GM19025 (cell line): ENCODE measurements around the gene BICDL2.

Experiments used
- ATAC-seq: cut with Tn5 transposase; IDR thresholded peaks from one replicate; pipeline ENCODE4 v1.9.1; 2021; ENCODE audit warnings: mild to moderate bottlenecking, low read depth, moderate library complexity; ENCODE audit not compliant: unreplicated experiment

Gene BICDL2

GRCh38 chr16:3013491-3013951, 23.2 kb downstream of the BICDL2 start:
- ATAC-seq, result no peak

- ATAC-seq, result no peak
Observed at GRCh38 chr16:3012828-3013420, 23.8 kb downstream of the BICDL2 start, which contains the start of gene CLDN9. Gene CLDN9, plus strand, starts transcription at chr16:3012923. Its CDS starts 440 bp downstream, at chr16:3013363.

GRCh38 chr16:3012246-3012645, 24.5 kb downstream of the BICDL2 start:
- ATAC-seq, result no peak

DNA sequence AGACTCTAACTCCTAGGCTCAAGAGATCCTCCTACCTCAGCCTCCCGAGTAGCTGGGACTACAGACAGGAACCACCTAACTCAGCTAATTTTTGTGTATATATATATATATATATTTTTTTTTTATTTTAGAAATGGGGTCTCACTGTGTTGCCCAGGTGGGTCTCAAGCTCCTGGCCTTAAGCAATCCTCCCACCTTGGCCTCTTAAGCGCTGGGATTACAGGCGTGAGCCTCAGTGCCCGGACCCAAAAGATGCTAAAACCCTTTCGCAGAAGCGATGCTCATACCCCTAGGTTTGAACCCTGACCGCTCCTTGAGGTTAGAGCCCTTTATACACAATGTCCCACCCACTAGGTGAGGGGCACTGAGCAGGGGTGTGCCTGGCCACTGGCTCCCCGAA, 26.2 kb downstream of the BICDL2 start:
- no peak for ATAC-seq

DNA sequence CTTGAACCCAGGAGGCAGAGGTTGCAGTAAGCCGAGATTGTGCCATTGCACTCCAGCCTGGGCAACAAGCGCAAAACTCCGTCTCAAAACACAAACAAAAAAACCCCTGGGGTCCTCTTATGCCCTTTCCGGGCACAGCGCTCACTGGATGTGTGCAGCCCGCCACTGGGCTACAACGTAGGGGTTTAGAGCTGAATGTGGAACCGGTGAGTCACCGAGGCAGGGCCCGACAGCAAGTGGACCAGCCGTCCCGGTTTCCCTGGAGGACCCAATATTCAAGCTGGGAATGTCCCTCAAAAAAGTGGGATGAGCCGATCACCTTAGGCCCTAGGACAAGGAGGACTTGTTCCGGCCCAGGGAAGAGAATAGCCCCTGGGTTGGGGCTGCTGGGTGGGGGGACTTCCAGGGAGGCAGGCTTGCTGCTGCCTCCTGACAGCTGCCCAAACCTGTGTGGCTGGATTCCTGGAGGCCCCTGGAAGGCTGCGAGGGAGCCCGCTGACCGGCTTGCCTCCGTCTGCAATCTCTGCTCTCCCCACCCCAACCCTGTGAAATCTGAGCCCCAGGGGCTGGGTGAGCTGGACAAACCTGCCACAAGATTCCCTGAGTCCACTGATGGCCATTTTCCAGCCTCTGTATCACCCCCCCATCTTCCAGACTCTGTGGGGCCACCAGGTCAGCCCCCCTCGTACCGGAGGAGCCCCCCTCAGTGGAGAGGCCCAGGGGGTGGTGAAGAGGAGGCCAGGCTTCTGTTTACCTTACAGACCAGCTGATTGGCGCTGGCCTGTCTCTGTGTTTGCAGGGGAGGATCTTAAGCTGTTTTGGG, 27.0 kb downstream of the BICDL2 start:
- ATAC-seq, result no peak

DNA sequence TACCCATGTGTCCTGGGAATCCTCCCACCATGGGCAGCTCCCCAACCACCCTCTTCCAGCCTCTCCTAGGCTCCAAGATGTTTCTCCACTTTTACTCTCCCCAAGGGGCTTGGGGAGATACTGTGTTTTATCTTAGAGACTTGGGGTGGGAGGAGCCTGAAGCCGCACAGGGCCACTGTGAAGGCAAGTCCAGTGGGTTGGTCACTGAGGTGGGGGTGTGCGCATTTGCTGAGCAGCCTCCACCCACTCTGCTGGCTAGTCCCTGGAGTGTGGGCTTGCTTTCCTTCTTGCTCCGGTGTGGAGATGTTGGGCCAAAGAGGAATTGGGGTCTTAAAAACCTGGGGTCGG, 28.1 kb downstream of the BICDL2 start:
- no peak for ATAC-seq

GRCh38 chr16:3007957-3008689, 28.6 kb downstream of the BICDL2 start:
- no peak for ATAC-seq

DNA sequence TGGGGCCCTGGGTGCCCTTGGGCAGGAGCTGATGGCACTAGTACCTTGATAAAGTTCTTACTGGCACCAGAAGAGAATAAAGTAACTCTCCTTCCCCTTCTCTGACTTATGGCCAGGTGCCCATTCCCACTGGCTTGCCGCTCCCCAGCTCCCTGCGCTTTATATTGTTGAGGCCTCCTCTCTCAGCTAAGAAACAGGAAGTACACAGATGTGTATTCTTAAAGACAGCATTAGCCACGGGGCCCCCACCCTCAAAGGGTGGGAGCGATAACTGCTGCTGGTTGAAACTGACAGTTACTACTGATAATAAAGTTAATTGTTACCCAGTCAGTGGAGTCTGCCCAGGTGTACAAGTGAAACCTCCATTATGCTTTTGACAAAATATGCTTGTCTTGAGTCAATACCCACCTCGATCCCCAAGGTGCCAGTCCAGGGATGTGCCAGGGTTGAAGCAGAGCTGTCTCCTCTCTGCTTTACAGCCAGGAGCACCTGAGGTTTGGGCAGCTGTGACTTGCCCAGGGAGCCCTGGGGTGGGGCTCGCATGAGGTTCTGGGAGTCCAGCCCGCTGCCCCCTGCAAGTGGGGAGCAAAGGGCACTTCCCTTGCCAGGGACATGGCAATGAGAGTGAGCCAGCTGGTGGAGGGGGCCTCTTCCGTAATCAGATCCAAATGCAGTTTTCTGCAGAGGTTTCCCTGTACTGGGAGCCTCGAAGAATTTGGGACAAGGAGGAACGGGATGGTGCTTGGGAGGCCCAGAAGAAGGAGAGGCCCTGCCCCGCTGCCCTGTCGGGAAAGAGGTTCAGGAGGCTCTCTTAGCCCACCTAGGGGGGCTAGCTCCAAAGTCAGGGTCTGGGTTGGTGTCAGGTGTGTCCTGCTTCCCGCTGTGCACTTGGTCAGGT, 29.4 kb downstream of the BICDL2 start:
- no peak for ATAC-seq

GRCh38 chr16:3004781-3005284, 31.9 kb downstream of the BICDL2 start:
- ATAC-seq, result no peak

DNA sequence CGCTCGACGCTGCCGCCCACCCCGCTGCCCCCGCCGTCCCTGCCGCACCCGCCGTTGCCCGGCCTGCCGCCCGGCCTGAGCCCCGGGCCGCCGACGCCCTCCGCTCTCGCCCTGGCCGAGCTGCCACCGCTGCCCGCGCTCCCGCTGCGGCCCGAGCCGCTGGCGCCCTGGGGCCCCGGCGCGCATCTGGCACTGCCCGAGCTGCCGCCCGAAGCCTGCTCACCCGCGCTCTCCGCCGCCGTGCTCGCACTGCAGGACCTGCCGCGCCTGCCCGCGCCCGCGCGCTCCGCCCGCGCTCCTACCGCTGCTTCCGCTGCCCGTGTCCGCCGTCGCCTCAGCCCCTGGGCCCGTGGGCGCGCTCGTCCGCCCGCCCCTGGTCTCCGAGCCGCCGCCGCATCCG, 32.4 kb downstream of the BICDL2 start:
- ATAC-seq, result no peak

- ATAC-seq, result peak; percentile 97
Observed at GRCh38 chr16:3003582-3004270, 33.0 kb downstream of the BICDL2 start.

DNA sequence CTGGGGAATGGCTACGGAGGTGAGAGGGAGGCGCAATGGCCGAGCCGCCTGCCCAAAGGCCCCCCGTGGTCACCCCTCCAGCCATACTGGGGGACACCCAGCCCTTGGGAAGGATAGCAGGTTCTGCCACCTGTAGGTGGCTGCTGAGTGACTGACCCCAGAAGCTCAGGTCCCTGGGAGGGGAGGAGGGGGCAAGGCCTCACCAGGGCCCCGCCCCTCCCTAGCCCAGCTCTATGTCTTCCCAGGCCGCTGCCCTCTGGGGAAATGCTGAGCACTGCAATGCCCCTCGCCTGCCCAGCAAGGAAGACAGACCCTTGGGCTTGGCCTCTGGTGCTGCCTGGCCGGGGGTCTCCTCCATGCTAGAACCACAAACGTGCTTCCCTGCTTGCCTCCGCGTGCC, 35.4 kb downstream of the BICDL2 start:
- ATAC-seq, result no peak

GRCh38 chr16:3000540-3000939, 36.2 kb downstream of the BICDL2 start:
- ATAC-seq, result no peak

DNA sequence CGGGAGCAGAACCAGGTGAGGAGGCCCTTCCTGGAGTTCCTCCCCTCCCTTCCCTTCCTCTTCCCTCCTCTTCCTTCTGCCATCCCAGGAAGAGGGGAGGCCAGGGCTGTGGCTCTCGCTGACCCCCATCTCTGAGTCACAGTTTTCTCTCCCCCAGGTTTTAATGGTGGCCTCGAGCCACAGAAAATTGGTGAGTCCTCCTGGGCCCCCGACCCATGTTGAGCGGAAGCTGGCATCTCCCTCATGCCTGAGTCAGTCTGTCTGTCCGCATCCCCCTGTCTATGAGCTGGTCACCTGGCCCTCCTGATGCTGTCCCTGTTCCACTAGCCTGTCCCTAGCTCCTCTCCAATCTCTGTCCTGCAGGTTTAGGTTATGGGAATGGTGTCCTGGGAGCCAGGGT, 36.8 kb downstream of the BICDL2 start:
- no peak for ATAC-seq

DNA sequence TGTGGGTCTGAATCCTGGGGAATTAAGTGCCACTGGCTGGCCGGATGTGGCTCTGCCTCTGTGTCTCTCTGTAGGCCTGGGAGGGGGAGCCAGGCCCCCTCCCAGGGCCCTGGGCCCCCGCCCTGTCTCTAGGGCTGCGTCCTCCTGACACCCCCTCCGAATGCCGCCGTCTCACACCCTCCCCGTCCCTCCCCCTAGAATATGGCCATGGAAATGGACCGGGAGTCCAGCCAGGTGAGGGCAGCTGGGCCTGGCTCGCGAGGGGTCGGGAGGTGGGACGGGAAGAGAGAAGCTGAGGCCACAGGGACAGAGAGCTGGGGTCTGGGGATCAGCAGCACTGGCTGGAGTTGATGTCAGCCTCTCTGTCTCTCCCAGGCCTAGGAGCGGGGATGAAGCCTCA, 40.4 kb downstream of the BICDL2 start:
- no peak for ATAC-seq

- no peak for ATAC-seq
Observed at GRCh38 chr16:2992383-2993081, 44.2 kb downstream of the BICDL2 start.

GRCh38 chr16:2991566-2992261, 45.0 kb downstream of the BICDL2 start:
- no peak for ATAC-seq

DNA sequence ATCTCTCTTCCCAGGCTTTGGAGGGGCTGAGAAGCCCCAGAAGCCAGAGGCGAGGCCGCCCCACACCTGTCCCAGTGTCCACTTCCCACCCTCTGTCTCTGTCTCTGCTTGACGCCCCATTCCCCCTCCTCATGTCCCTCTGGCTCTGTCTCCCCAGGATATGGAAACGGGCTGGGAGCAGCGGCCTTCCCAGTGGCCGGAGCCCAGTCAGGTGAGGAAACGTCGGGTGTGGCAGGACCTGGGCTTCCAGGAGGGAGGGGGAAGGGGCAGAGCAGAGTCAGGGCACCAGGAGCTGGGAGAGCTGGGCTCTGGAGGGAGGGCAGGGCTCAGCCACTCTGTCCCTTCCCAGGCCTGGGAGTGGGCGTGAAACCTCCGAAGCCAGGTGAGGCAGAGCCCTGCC, 45.9 kb downstream of the BICDL2 start:
- ATAC-seq, result no peak
